ENCODE data around the gene DLK1.

Gene DLK1

DNA sequence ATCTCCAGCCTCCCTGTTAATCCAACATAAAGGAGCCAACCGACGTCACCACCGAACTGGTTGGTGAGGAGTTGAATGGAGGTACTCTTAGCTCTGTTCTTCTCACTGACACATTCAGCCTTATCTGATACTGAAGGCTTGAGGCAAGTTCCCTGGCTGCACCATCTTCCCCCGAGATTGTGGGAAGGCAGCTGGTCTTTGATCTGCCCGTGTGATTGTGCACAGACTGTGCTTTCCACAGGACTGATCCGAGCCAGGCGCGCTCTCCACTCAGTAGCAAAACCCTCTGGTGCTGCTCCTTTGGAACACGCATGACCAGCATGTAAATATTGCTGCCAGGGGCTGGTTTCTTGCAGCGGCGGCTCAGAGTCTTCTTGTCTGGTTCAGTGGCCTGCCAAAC, 30.1 kb upstream of the DLK1 start:
- no peak for TF ChIP-seq POLR2AphosphoS5 (IDR thresholded peaks at IDR 0.05; ENCODE audit: borderline replicate concordance, low read depth, low read length)
- TF ChIP-seq EZH2 (IDR thresholded peaks at IDR 0.05), result no peak
- TF ChIP-seq FOXP2 (optimal IDR thresholded peaks at IDR 0.05; ENCODE audit: control extremely low read depth, extremely low read length, insufficient read depth), result no peak
- no peaks in the 10 kb centered on the region for H3K9me3 ChIP-seq (ENCODE audit: low read depth, low read length)
- no peak overlapping the region for H3K9ac ChIP-seq (ENCODE audit: insufficient read length)
- H3K4me3 ChIP-seq, result no peak overlapping the region
- H3K36me3 ChIP-seq (ENCODE audit: insufficient read depth, low read length), result no peaks in the 10 kb centered on the region
- DNase-seq (ENCODE audit: low read depth, low spot score), result no peak
- H3K27ac ChIP-seq, result no peak overlapping the region

GRCh38 chr14:100698066-100698465, 28.6 kb upstream of the DLK1 start:
- Histone ChIP-seq H3K4me3 (no peak overlapping the region), H3K27ac (no peak overlapping the region), H3K9me3 (ENCODE audit: low read depth, low read length) (no peaks in the 10 kb centered on the region), H3K36me3 (ENCODE audit: insufficient read depth, low read length) (no peaks in the 10 kb centered on the region), H3K9ac (ENCODE audit: insufficient read length) (no peak overlapping the region)
- TF ChIP-seq FOXP2 (optimal IDR thresholded peaks at IDR 0.05; ENCODE audit: control extremely low read depth, extremely low read length, insufficient read depth) (no peak), EZH2 (IDR thresholded peaks at IDR 0.05) (no peak), POLR2AphosphoS5 (IDR thresholded peaks at IDR 0.05; ENCODE audit: borderline replicate concordance, low read depth, low read length) (no peak)
- no peak for DNase-seq (ENCODE audit: low read depth, low spot score)

- H3K9me3 ChIP-seq (ENCODE audit: low read depth, low read length), result no peaks in the 10 kb centered on the region
- no peak overlapping the region for H3K27ac ChIP-seq
- H3K9ac ChIP-seq (ENCODE audit: insufficient read length), result no peak overlapping the region
- DNase-seq (ENCODE audit: low read depth, low spot score), result no peak
- H3K36me3 ChIP-seq (ENCODE audit: insufficient read depth, low read length), result no peaks in the 10 kb centered on the region
- no peak for TF ChIP-seq POLR2AphosphoS5 (IDR thresholded peaks at IDR 0.05; ENCODE audit: borderline replicate concordance, low read depth, low read length)
- H3K4me3 ChIP-seq, result no peak overlapping the region
Measured at GRCh38 chr14:100698666-100699448, 27.8 kb upstream of the DLK1 start.

DNA sequence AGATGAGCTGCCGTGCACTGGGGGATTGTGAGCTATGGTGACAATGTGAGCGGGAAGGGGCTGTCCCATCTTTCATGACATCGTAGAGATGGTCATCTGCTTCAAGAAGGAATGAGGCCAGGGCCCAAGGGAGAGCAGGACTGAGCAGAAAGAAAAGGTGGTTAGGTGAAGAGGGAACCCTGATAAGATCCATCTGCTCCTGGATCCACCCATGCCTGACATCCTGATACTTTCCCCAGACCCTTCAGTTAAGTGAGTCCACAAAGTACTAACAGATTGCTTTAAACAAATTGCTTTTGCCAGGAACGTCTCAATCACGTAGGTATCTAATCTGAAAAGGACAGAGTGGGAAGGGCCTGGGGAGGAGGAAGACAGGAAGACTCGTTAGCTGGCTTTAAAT, 25.4 kb upstream of the DLK1 start:
- no peaks in the 10 kb centered on the region for H3K36me3 ChIP-seq (ENCODE audit: insufficient read depth, low read length)
- no peaks in the 10 kb centered on the region for H3K9me3 ChIP-seq (ENCODE audit: low read depth, low read length)
- no peak overlapping the region for H3K9ac ChIP-seq (ENCODE audit: insufficient read length)
- H3K4me3 ChIP-seq, result no peak overlapping the region
- H3K27ac ChIP-seq, result no peak overlapping the region
- no peak for DNase-seq (ENCODE audit: low read depth, low spot score)
- TF ChIP-seq EZH2 (IDR thresholded peaks at IDR 0.05), result no peak
- TF ChIP-seq POLR2AphosphoS5 (IDR thresholded peaks at IDR 0.05; ENCODE audit: borderline replicate concordance, low read depth, low read length), result no peak
- TF ChIP-seq FOXP2 (optimal IDR thresholded peaks at IDR 0.05; ENCODE audit: control extremely low read depth, extremely low read length, insufficient read depth), result no peak

GRCh38 chr14:100702590-100702989, 24.1 kb upstream of the DLK1 start:
- DNase-seq (ENCODE audit: low read depth, low spot score), result no peak
- no peak overlapping the region for H3K9ac ChIP-seq (ENCODE audit: insufficient read length)
- no peaks in the 10 kb centered on the region for H3K9me3 ChIP-seq (ENCODE audit: low read depth, low read length)
- TF ChIP-seq FOXP2 (optimal IDR thresholded peaks at IDR 0.05; ENCODE audit: control extremely low read depth, extremely low read length, insufficient read depth) (no peak), EZH2 (IDR thresholded peaks at IDR 0.05) (no peak), POLR2AphosphoS5 (IDR thresholded peaks at IDR 0.05; ENCODE audit: borderline replicate concordance, low read depth, low read length) (no peak)
- no peak overlapping the region for H3K4me3 ChIP-seq
- no peaks in the 10 kb centered on the region for H3K36me3 ChIP-seq (ENCODE audit: insufficient read depth, low read length)
- no peak overlapping the region for H3K27ac ChIP-seq

DNA sequence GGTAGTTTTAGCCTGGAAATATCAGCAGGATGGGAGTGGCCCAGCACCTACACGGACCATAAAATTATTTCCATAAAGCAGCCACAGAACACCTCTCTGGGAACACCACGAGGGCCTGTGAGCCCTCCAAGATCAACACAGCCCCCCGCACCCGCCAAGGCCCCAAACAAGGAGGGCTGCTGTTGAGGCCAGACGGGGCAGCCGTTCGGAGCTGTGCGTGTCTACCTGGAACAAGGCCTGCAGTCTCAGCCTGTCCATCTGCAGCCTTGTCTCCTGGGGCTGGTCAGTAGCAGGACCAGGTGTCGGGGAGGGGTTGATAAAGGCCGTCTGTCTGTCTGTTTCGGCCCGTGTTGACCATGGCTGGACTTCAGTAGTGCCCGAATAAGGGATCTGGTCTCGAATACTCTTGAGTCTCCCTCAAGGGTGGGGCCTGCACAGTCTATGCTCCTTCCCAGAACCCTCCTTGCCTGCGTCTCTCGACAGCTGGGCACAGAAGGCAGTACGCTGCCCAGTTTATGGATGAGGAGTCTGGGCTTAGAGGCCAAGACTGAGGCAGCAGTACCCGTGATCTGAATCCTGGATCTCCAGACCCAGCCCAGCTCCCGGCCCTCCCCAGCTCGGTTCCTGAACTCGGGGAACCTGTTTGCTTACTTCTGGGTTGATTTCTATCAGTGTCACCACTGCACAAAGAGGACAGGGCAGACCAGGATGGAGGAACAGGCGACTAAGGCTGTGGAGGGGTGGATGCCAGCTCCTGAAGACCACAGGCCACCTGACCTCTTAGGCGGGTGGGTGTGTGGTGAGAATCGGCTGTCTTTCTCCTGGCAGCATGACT, 23.1 kb upstream of the DLK1 start:
- DNase-seq (ENCODE audit: low read depth, low spot score), result no peak
- H3K27ac ChIP-seq, result no peak overlapping the region
- no peaks in the 10 kb centered on the region for H3K36me3 ChIP-seq (ENCODE audit: insufficient read depth, low read length)
- no peak overlapping the region for H3K4me3 ChIP-seq
- no peak for TF ChIP-seq FOXP2 (optimal IDR thresholded peaks at IDR 0.05; ENCODE audit: control extremely low read depth, extremely low read length, insufficient read depth)
- no peaks in the 10 kb centered on the region for H3K9me3 ChIP-seq (ENCODE audit: low read depth, low read length)
- H3K9ac ChIP-seq (ENCODE audit: insufficient read length), result no peak overlapping the region

- no peaks in the 10 kb centered on the region for H3K36me3 ChIP-seq (ENCODE audit: insufficient read depth, low read length)
- H3K9ac ChIP-seq (ENCODE audit: insufficient read length), result no peak overlapping the region
- no peak for DNase-seq (ENCODE audit: low read depth, low spot score)
- TF ChIP-seq FOXP2 (optimal IDR thresholded peaks at IDR 0.05; ENCODE audit: control extremely low read depth, extremely low read length, insufficient read depth) (no peak), EZH2 (IDR thresholded peaks at IDR 0.05) (no peak), POLR2AphosphoS5 (IDR thresholded peaks at IDR 0.05; ENCODE audit: borderline replicate concordance, low read depth, low read length) (no peak)
- no peak overlapping the region for H3K27ac ChIP-seq
- no peak overlapping the region for H3K4me3 ChIP-seq
- no peaks in the 10 kb centered on the region for H3K9me3 ChIP-seq (ENCODE audit: low read depth, low read length)
Measured at GRCh38 chr14:100706200-100706599, 20.5 kb upstream of the DLK1 start.

- no peak overlapping the region for H3K4me3 ChIP-seq
- TF ChIP-seq FOXP2 (optimal IDR thresholded peaks at IDR 0.05; ENCODE audit: control extremely low read depth, extremely low read length, insufficient read depth), result no peak
- TF ChIP-seq EZH2 (IDR thresholded peaks at IDR 0.05), result no peak
- no peak for TF ChIP-seq POLR2AphosphoS5 (IDR thresholded peaks at IDR 0.05; ENCODE audit: borderline replicate concordance, low read depth, low read length)
Measured at GRCh38 chr14:100706860-100707259, 19.8 kb upstream of the DLK1 start.

More at GRCh38 chr14:100706860-100707259, 19.8 kb upstream of the DLK1 start:
- no peak overlapping the region for H3K27ac ChIP-seq
- H3K36me3 ChIP-seq (ENCODE audit: insufficient read depth, low read length), result no peaks in the 10 kb centered on the region
- H3K9me3 ChIP-seq (ENCODE audit: low read depth, low read length), result no peaks in the 10 kb centered on the region
- H3K9ac ChIP-seq (ENCODE audit: insufficient read length), result no peak overlapping the region
- no peak for DNase-seq (ENCODE audit: low read depth, low spot score)

All from SK-N-MC (cell line).